ENCODE measurements around the gene MSANTD1.

MSANTD1 gene

GRCh38 chr4:3234171-3235029, 14.6 kb upstream of the MSANTD1 start:
- DNase-seq: no peak

DNA sequence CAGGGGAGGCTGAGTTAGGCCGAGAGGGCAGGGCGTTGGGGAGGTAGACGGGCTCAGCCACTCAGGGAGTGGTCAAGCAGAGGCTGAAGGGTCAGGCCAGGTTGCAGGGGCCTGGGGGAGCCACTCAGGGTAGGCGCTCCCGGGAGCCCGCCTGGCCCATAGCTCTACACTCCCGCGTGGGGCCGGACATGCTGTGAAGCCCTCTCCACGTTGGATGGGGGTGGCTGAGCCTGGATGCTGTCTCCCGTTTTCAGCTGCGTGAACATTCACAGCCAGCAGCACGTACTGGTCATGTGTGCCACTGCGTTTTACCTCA, 14.0 kb upstream of the MSANTD1 start:
- DNase-seq: no peak

- DNase-seq: no peak
These were observed 13.4 kb upstream of the MSANTD1 start for GRCh38 chr4:3235581-3235980.

- DNase-seq: no peak
These were observed 12.6 kb upstream of the MSANTD1 start for GRCh38 chr4:3236326-3236878.

DNA sequence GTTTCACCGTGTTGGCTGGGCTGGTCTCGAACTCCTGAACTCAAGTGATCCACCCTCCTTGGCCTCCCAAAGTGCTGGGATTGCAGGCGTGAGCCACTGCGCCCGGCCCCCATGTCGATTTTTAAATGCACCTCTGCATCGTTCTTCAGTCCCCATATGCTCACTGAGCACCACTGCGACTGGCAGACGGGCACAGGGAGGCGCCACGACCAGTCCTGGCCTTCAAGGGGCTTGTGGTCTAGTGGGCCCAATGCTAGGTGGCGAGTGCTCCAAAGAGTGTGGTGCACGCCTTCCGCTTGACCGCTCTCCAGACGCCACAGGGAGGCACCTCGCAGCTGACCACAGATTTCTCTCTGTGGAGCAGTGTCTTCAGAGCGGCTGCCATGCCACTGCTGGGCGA, 11.7 kb upstream of the MSANTD1 start:
- DNase-seq: no peak

- no peak for DNase-seq
These were observed 11.0 kb upstream of the MSANTD1 start for GRCh38 chr4:3237712-3238560.

GRCh38 chr4:3238721-3239120, 10.2 kb upstream of the MSANTD1 start:
- no peak for DNase-seq

DNA sequence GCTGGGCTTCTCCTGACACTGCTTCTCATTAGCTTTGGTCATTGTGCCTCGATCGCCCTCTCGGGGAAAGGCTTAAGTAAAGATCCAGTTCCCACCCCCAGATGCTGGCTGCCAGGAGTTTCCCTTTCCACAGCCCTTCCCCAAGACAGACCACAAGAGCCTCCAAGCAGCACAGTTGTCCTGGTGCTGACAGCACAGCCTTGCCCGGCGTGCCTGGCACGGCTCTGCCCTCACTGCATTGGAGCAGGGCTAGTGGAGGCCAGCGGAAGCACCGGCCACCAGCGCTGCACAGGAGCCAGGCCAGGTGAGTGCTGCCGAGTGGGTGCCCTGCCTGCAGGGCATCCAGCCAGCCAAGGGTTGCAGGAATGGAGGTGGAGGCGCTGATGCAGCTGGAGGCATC, 9.7 kb upstream of the MSANTD1 start:
- DNase-seq: no peak

- no peak for DNase-seq
These were observed 8.7 kb upstream of the MSANTD1 start for GRCh38 chr4:3239998-3240920.

DNA sequence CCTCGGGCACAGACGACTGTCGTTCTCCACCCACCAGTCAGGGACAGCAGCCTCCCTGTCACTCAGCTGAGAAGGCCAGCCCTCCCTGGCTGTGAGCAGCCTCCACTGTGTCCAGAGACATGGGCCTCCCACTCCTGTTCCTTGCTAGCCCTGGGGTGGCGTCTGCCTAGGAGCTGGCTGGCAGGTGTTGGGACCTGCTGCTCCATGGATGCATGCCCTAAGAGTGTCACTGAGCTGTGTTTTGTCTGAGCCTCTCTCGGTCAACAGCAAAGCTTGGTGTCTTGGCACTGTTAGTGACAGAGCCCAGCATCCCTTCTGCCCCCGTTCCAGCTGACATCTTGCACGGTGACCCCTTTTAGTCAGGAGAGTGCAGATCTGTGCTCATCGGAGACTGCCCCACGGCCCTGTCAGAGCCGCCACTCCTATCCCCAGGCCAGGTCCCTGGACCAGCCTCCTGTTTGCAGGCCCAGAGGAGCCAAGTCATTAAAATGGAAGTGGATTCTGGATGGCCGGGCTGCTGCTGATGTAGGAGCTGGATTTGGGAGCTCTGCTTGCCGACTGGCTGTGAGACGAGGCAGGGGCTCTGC, 7.9 kb upstream of the MSANTD1 start:
- DNase-seq: no peak

DNA sequence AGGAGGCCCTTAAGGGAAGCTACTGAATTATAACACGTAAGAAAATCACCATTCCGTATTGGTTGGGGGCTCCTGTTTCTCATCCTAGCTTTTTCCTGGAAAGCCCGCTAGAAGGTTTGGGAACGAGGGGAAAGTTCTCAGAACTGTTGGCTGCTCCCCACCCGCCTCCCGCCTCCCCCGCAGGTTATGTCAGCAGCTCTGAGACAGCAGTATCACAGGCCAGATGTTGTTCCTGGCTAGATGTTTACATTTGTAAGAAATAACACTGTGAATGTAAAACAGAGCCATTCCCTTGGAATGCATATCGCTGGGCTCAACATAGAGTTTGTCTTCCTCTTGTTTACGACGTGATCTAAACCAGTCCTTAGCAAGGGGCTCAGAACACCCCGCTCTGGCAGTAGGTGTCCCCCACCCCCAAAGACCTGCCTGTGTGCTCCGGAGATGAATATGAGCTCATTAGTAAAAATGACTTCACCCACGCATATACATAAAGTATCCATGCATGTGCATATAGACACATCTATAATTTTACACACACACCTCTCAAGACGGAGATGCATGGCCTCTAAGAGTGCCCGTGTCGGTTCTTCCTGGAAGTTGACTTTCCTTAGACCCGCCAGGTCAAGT, 6.9 kb upstream of the MSANTD1 start:
- no peak for DNase-seq

DNA sequence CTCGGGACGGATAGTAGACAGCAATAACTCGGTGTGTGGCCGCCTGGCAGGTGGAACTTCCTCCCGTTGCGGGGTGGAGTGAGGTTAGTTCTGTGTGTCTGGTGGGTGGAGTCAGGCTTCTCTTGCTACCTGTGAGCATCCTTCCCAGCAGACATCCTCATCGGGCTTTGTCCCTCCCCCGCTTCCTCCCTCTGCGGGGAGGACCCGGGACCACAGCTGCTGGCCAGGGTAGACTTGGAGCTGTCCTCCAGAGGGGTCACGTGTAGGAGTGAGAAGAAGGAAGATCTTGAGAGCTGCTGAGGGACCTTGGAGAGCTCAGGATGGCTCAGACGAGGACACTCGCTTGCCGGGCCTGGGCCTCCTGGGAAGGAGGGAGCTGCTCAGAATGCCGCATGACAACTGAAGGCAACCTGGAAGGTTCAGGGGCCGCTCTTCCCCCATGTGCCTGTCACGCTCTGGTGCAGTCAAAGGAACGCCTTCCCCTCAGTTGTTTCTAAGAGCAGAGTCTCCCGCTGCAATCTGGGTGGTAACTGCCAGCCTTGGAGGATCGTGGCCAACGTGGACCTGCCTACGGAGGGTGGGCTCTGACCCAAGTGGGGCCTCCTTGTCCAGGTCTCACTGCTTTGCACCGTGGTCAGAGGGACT, 5.7 kb upstream of the MSANTD1 start:
- DNase-seq: no peak

GRCh38 chr4:3244002-3244401, 5.0 kb upstream of the MSANTD1 start:
- DNase-seq: no peak

DNA sequence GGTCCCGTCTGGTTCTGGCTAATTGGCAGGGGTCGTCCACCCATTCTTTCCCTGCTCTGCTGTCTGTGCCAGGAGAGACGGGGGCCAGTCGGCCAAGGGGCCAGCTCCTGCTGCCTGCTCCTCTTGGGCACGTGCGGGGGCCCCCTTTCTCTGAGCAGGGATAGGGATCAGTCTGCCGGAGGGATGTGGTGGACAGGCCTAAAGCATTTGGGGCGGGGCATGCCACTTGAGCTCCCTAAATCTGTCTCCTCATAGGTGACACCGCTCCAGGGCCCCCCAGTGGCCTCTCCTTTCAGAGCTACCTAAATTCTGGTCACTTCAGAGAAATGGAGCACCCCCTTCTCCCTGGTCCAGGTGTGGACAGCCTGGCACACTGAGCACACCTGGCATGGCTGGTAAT, 4.2 kb upstream of the MSANTD1 start:
- no peak for DNase-seq

DNA sequence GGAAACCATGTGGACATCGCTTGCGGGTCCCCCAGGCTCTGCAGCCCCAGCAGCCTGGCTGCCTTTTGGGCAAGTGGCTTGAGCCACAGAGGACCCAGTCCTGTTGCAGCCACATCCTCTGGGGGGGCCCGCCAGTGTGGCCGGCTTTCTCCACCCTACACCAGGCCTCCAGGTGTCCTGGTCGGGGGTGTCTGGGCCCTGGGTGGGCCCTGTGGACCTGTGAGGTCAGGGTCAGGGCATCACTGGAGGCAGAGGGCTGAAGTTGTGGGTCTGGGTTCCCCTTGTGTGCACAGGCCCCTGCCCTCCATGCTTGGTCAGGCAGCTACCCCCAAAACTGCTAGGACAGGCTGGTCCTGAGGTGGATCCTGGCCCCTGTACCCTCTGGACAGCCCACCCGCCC, 3.3 kb upstream of the MSANTD1 start:
- no peak for DNase-seq

DNA sequence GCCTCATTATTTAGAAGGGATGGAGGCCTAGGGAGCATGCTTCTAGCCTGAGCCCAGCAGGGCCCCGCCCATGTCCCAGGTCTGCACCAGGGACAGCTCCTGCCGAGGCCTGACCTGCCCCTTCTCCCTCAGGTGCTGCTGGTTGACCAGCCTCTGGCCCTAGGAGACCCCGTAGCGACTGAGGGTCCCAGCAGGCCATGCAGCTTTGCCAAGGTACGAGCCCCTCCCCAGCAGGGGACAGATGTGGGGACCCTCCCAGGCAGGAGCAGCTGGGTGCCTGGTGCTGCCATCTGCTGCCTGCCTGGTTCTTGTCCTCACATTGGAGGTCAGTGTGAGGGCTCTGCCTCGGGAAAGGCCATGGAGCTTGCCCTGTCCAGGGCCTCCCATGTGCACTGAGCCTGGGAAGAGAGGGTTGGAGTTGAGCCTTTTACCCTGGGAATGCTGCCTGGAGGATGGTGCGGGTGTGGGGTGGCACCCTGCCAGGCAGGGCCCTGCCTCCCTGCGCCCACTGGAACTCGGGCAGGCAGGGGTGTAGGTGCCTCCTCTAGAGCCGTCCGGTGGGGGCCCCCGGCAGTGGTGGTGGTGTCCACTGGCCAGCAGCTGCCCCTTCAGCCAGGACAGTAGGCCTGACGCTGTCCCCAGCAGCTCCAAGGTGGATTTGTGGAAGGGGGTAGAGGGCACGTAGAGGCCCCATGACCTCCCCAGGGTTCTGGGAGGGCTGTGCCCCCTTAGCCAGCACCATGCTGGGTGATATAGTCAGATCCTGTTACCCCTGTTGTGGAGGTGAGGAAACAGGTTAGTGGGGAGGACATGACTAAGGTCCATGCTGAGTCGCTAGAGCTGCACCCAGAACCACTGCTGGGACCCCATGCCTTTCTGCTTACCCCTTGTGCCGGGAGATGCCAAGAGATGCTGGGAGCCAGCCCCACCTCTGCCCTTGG, 2.2 kb upstream of the MSANTD1 start:
- DNase-seq: no peak

GRCh38 chr4:3247399-3248177, 1.4 kb upstream of the MSANTD1 start:
- no peak for DNase-seq

DNA sequence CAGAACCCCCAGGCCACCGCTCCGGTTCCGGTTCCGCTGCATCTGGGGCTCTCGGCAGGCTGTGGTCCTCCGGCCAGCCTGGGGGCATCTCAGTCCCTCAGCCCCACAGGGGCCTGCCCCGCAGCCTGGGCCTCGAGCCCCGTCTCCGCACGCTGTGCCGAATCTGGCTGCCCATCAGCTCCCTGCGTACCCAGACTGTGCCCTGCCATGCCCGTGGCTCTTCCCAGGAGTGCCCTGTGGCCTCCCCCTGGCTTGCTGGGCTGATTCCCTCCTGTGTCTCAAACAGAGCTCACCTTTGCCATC, 830 bp upstream of the MSANTD1 start:
- no peak for DNase-seq

GRCh38 chr4:3249711-3250437, 915 bp downstream of the MSANTD1 start:
- no peak for DNase-seq
